HEK293 (cell line): ENCODE measurements around the gene S100A8.

Source experiments
- KLF7 ChIP-seq: fragments of 450-650 bp; formaldehyde crosslinking; IDR thresholded peaks from 2 replicates; pipeline ENCODE4 v1.5.1; 2016; ENCODE audit warnings: missing biosample characterization, missing genetic modification characterization, borderline replicate concordance
- MYNN ChIP-seq: fragments of 450-650 bp; formaldehyde crosslinking; IDR thresholded peaks from 2 replicates; pipeline ENCODE4 v1.5.1; 2016; ENCODE audit warnings: missing biosample characterization, missing genetic modification characterization, borderline replicate concordance
- TCF7L2 ChIP-seq: IDR thresholded peaks from 2 replicates; pipeline ENCODE4 v1.6.1; 2011; ENCODE audit warnings: low read depth, mild to moderate bottlenecking, inconsistent platforms, low read length, moderate library complexity, borderline replicate concordance
- TF ChIP-seq, protein P1 (sequence below): fragments of 450-650 bp; formaldehyde crosslinking; IDR thresholded peaks from 2 replicates; pipeline ENCODE4 v1.5.1; 2016; ENCODE audit warnings: missing biosample characterization, missing genetic modification characterization
- TF ChIP-seq, protein P2 (sequence below): fragments of 450-650 bp; formaldehyde crosslinking; IDR thresholded peaks from 2 replicates; pipeline ENCODE4 v1.5.1; 2016; ENCODE audit warnings: missing biosample characterization, missing genetic modification characterization, low read depth
- TF ChIP-seq, protein P3 (sequence below): fragments of 450-650 bp; formaldehyde crosslinking; IDR thresholded peaks from 2 replicates; pipeline ENCODE4 v1.5.0; 2017; ENCODE audit warnings: missing biosample characterization, missing genetic modification characterization, borderline replicate concordance

DNA sequence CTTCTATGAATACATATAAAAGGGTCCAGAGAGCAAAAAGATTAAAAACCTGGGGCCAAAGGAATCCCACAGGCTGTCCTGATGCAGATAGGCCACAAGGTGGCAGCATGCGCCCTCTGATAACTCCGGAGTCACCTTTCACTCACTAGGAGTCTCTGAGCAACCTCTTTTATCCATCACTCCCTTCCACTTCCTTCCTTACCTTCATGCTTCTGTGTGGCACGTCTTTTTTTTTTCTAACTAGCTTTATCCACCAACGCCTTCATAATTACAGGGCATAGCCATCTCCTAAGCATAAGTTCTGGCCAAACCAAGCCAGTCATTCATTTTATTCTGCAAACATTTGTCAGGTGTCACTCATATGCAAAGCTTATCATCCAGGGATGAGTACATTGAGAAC is 38.4 kb downstream of the S100A8 start:
- TF ChIP-seq, protein P1, sequence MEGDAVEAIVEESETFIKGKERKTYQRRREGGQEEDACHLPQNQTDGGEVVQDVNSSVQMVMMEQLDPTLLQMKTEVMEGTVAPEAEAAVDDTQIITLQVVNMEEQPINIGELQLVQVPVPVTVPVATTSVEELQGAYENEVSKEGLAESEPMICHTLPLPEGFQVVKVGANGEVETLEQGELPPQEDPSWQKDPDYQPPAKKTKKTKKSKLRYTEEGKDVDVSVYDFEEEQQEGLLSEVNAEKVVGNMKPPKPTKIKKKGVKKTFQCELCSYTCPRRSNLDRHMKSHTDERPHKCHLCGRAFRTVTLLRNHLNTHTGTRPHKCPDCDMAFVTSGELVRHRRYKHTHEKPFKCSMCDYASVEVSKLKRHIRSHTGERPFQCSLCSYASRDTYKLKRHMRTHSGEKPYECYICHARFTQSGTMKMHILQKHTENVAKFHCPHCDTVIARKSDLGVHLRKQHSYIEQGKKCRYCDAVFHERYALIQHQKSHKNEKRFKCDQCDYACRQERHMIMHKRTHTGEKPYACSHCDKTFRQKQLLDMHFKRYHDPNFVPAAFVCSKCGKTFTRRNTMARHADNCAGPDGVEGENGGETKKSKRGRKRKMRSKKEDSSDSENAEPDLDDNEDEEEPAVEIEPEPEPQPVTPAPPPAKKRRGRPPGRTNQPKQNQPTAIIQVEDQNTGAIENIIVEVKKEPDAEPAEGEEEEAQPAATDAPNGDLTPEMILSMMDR (tag by site-specific recombination) = peak; percentile 52; the same call in 1 of the 2 replicates
- TF ChIP-seq KLF7 (no peak), TCF7L2 (no peak), MYNN (tag by site-specific recombination) (no peak)
- TF ChIP-seq, protein P2, sequence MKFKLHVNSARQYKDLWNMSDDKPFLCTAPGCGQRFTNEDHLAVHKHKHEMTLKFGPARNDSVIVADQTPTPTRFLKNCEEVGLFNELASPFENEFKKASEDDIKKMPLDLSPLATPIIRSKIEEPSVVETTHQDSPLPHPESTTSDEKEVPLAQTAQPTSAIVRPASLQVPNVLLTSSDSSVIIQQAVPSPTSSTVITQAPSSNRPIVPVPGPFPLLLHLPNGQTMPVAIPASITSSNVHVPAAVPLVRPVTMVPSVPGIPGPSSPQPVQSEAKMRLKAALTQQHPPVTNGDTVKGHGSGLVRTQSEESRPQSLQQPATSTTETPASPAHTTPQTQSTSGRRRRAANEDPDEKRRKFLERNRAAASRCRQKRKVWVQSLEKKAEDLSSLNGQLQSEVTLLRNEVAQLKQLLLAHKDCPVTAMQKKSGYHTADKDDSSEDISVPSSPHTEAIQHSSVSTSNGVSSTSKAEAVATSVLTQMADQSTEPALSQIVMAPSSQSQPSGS = no peak
- TF ChIP-seq, protein P3, sequence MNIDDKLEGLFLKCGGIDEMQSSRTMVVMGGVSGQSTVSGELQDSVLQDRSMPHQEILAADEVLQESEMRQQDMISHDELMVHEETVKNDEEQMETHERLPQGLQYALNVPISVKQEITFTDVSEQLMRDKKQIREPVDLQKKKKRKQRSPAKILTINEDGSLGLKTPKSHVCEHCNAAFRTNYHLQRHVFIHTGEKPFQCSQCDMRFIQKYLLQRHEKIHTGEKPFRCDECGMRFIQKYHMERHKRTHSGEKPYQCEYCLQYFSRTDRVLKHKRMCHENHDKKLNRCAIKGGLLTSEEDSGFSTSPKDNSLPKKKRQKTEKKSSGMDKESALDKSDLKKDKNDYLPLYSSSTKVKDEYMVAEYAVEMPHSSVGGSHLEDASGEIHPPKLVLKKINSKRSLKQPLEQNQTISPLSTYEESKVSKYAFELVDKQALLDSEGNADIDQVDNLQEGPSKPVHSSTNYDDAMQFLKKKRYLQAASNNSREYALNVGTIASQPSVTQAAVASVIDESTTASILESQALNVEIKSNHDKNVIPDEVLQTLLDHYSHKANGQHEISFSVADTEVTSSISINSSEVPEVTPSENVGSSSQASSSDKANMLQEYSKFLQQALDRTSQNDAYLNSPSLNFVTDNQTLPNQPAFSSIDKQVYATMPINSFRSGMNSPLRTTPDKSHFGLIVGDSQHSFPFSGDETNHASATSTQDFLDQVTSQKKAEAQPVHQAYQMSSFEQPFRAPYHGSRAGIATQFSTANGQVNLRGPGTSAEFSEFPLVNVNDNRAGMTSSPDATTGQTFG (tag by site-specific recombination) = no peak
